Islet precursor cell (in vitro differentiated cells): ENCODE measurements around the gene BHMT.
"Not testable (repeated sequence)": the region's sequence is repeated elsewhere in the genome, so short reads cannot be mapped to it uniquely, and the experiment has no call there.

Experiments used
- DNase-seq: peaks from one replicate; pipeline ENCODE4 v3.0.0-alpha.2; 2018

The BHMT gene

GRCh38 chr5:79112703-79113058 lies 1.1 kb downstream of the BHMT start:
- DNase-seq = no peak

GRCh38 chr5:79119486-79119885 lies 7.9 kb downstream of the BHMT start:
- no peak for DNase-seq

GRCh38 chr5:79120221-79120620 lies 8.6 kb downstream of the BHMT start:
- no peak for DNase-seq

GRCh38 chr5:79122973-79123372 lies 11.4 kb downstream of the BHMT start:
- DNase-seq = no peak

- DNase-seq = no peak
These were observed 13.0 kb downstream of the BHMT start for GRCh38 chr5:79124607-79125006.

- peak; percentile 58 for DNase-seq
These were observed 19.2 kb downstream of the BHMT start for GRCh38 chr5:79130781-79131180.

GRCh38 chr5:79133121-79133656 lies 21.6 kb downstream of the BHMT start:
- DNase-seq = no peak

GRCh38 chr5:79133657-79134451 lies 22.2 kb downstream of the BHMT start:
- peak; percentile 80 for DNase-seq

GRCh38 chr5:79135790-79136553 lies 24.4 kb downstream of the BHMT start:
- DNase-seq = no peak

- DNase-seq = no peak
These were observed 25.0 kb downstream of the BHMT start for GRCh38 chr5:79136618-79137017.

- DNase-seq = no peak
These were observed 28.9 kb downstream of the BHMT start for GRCh38 chr5:79140553-79140952.

GRCh38 chr5:79143684-79144379 lies 32.2 kb downstream of the BHMT start:
- DNase-seq = no peak

- DNase-seq = no peak
These were observed 35.5 kb downstream of the BHMT start for GRCh38 chr5:79147076-79147475.

- no peak for DNase-seq
These were observed 37.8 kb downstream of the BHMT start for GRCh38 chr5:79149433-79149832.

- no peak for DNase-seq
These were observed 40.5 kb downstream of the BHMT start for GRCh38 chr5:79151942-79152671.

GRCh38 chr5:79157305-79157704 lies 45.7 kb downstream of the BHMT start:
- DNase-seq = no peak

- DNase-seq = not testable (repeated sequence)
These were observed 50.0 kb downstream of the BHMT start for GRCh38 chr5:79161647-79162046.

GRCh38 chr5:79168031-79168430 lies 56.4 kb downstream of the BHMT start:
- no peak for DNase-seq

GRCh38 chr5:79170661-79171060 lies 59.1 kb downstream of the BHMT start:
- DNase-seq = no peak

- no peak for DNase-seq
These were observed 60.1 kb downstream of the BHMT start for GRCh38 chr5:79171635-79172245.

GRCh38 chr5:79172269-79172668 lies 60.7 kb downstream of the BHMT start:
- no peak for DNase-seq

- DNase-seq = no peak
These were observed 62.0 kb downstream of the BHMT start for GRCh38 chr5:79173626-79174025.
